ENCODE data around the gene LTO1.

DNA sequence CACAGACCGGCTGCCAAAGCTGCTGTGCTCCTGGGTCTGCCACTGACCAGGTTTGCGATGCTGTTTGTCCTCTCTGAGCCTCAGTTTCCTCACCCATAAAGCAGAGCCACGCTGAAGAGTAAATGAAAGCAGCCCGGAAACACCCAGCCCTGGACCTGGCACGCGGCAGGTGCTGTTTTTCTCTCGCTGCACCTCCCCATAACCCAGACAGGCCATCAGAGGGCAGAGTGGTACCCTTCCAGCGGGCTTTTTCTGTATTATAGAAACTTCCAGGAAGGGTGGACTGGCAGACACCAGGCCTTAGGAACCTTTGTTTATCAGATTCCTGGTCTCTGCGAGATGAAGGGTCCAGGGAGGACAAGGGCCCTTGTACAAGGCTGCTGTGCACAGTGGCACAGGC lies 46.6 kb upstream of the LTO1 start:
- TF ChIP-seq FOSL2 (IDR thresholded peaks at IDR 0.05; ENCODE audit: borderline replicate concordance, low read depth), result no peak
- TF ChIP-seq, protein P1, sequence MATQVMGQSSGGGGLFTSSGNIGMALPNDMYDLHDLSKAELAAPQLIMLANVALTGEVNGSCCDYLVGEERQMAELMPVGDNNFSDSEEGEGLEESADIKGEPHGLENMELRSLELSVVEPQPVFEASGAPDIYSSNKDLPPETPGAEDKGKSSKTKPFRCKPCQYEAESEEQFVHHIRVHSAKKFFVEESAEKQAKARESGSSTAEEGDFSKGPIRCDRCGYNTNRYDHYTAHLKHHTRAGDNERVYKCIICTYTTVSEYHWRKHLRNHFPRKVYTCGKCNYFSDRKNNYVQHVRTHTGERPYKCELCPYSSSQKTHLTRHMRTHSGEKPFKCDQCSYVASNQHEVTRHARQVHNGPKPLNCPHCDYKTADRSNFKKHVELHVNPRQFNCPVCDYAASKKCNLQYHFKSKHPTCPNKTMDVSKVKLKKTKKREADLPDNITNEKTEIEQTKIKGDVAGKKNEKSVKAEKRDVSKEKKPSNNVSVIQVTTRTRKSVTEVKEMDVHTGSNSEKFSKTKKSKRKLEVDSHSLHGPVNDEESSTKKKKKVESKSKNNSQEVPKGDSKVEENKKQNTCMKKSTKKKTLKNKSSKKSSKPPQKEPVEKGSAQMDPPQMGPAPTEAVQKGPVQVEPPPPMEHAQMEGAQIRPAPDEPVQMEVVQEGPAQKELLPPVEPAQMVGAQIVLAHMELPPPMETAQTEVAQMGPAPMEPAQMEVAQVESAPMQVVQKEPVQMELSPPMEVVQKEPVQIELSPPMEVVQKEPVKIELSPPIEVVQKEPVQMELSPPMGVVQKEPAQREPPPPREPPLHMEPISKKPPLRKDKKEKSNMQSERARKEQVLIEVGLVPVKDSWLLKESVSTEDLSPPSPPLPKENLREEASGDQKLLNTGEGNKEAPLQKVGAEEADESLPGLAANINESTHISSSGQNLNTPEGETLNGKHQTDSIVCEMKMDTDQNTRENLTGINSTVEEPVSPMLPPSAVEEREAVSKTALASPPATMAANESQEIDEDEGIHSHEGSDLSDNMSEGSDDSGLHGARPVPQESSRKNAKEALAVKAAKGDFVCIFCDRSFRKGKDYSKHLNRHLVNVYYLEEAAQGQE (IDR thresholded peaks at IDR 0.05; ENCODE audit: low read depth, low read length), result no peak
- TF ChIP-seq, protein P2, sequence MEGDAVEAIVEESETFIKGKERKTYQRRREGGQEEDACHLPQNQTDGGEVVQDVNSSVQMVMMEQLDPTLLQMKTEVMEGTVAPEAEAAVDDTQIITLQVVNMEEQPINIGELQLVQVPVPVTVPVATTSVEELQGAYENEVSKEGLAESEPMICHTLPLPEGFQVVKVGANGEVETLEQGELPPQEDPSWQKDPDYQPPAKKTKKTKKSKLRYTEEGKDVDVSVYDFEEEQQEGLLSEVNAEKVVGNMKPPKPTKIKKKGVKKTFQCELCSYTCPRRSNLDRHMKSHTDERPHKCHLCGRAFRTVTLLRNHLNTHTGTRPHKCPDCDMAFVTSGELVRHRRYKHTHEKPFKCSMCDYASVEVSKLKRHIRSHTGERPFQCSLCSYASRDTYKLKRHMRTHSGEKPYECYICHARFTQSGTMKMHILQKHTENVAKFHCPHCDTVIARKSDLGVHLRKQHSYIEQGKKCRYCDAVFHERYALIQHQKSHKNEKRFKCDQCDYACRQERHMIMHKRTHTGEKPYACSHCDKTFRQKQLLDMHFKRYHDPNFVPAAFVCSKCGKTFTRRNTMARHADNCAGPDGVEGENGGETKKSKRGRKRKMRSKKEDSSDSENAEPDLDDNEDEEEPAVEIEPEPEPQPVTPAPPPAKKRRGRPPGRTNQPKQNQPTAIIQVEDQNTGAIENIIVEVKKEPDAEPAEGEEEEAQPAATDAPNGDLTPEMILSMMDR (IDR thresholded peaks at IDR 0.05), result peak; percentile 34
- TF ChIP-seq TAF1 (IDR thresholded peaks at IDR 0.05; ENCODE audit: borderline replicate concordance, low read depth, low read length), result no peak
